Stimulated activated CD4-positive, alpha-beta T cell treated with anti-CD3 and anti-CD28 coated beads, TNF-alpha, amount 100 ng/mL, for 48 hours (primary cell): ENCODE measurements around the gene C9orf152.
A peak's percentile ranks its signal among the peaks of the same experiment; 100 is the strongest.
"Not testable (repeated sequence)": the region's sequence is repeated elsewhere in the genome, so short reads cannot be mapped to it uniquely, and the experiment has no call there.

ENCODE experiments used
- DNase-seq, 3 donors: peaks; one replicate each; pipeline ENCODE4 v3.0.0-alpha.2; 2020; ENCODE audit warnings: low read depth in 3 of 3

Gene C9orf152, protein sequence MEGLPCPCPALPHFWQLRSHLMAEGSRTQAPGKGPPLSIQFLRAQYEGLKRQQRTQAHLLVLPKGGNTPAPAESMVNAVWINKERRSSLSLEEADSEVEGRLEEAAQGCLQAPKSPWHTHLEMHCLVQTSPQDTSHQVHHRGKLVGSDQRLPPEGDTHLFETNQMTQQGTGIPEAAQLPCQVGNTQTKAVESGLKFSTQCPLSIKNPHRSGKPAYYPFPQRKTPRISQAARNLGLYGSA

GRCh38 chr9:110208031-110208430 lies at the start of gene C9orf152:
Gene C9orf152, minus strand, starts transcription at chr9:110208159. Its CDS starts 580 bp downstream, at chr9:110207579.
- no peak for DNase-seq

GRCh38 chr9:110257097-110257841 lies 49.3 kb upstream of the C9orf152 start:
- peak in 1 of 3 donors; percentile 4 for DNase-seq

- DNase-seq = peak; percentile 74 to 90 (median 80)
Observed at GRCh38 chr9:110256380-110257096, 48.6 kb upstream of the C9orf152 start, which contains the start of gene TXN. Gene TXN, minus strand, starts transcription at chr9:110256507. Its CDS starts 72 bp downstream, at chr9:110256435.

DNA sequence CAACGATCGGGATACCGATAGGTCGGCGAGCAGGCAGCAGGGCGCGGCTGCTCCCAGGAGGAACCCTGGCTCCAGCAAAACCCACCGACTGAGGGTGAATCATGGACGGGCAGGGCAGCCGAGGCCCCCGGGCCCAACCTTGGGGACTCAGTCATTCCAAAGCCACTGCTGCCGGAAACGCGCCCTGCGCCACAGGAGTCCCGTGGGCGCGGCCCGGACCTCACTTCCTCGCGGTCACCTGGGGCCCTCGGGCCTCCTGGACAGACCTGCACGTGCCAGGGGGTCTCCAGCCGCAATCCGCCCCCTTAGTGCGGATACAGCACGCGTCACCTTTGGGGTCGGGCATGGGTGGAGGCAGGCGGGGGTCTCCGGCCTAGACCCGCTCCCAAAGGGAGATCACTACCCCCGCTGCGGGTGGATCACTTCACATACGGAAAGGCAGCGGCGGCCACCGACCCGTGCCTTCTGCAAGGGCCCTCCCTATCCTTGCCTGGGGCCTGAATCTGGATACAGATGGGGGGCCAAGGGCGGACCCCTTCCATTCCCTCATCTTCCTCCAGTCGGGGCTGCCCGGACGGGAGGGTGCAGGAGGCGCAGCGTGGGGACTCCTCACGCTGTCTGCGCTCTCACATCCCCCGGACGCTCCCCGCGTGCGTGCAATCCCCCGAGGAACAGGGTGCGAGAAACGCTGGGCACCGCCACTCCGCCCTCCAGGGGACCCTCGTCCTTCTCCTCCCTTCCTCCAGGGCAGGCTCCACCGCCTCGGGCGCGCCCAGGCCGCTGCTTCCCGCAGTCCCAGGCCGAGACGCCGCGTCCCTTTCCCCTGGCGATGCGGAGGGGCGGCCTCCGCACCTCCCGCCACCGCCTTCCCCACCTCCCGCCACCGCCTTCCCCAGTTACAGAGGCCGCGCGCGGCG lies 47.8 kb upstream of the C9orf152 start:
- DNase-seq = peak; percentile 35 to 56 (median 43)

GRCh38 chr9:110255034-110255462 lies 47.1 kb upstream of the C9orf152 start:
- DNase-seq = no peak

- DNase-seq = no peak
Observed at GRCh38 chr9:110254500-110254899, 46.5 kb upstream of the C9orf152 start.

- DNase-seq = no peak
Observed at GRCh38 chr9:110252509-110253139, 44.7 kb upstream of the C9orf152 start.

DNA sequence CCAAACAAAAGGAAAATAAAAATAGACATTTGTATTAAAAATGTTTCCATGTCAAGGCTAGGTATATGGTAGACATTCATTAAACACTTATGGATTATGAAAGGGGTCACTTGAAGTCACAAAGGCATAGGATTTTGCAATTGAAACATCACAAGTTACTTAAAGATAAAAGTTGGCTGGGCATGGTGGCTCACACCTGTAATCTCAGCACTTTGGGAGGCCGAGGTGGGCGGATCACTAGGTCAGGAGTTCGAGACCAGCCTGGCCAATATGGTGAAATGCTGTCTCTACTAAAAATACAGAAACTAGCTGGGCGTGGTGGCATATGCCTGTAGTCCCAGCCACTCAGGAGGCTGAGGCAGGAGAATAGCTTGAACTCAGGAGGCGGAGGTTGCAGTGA lies 43.8 kb upstream of the C9orf152 start:
- not testable (repeated sequence) for DNase-seq

GRCh38 chr9:110251212-110251611 lies 43.3 kb upstream of the C9orf152 start:
- DNase-seq = no peak

- DNase-seq = no peak
Observed at GRCh38 chr9:110249603-110250002, 41.6 kb upstream of the C9orf152 start.

- no peak for DNase-seq
Observed at GRCh38 chr9:110248361-110248760, 40.4 kb upstream of the C9orf152 start.

DNA sequence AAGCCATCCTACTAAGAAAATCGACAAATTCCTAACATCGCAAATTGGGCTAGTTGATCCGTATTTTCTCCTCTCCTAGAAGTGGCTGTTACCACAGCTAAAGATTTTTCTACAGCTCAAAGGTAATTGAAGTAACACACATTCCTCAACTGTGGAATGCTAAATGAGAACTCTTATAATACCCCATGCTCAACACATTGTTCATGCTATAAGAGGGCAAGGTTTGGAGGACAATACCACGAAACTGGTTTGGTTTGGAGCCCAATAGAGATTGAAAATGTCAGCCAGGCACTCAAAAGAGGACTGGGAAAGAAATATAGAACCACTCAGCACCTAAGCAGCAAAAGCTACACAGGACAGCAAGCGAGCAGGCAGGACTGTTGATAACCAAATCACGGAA lies 38.3 kb upstream of the C9orf152 start:
- DNase-seq = no peak

- no peak for DNase-seq
Observed at GRCh38 chr9:110244616-110245015, 36.7 kb upstream of the C9orf152 start.

- DNase-seq = no peak
Observed at GRCh38 chr9:110241858-110242321, 33.9 kb upstream of the C9orf152 start.

DNA sequence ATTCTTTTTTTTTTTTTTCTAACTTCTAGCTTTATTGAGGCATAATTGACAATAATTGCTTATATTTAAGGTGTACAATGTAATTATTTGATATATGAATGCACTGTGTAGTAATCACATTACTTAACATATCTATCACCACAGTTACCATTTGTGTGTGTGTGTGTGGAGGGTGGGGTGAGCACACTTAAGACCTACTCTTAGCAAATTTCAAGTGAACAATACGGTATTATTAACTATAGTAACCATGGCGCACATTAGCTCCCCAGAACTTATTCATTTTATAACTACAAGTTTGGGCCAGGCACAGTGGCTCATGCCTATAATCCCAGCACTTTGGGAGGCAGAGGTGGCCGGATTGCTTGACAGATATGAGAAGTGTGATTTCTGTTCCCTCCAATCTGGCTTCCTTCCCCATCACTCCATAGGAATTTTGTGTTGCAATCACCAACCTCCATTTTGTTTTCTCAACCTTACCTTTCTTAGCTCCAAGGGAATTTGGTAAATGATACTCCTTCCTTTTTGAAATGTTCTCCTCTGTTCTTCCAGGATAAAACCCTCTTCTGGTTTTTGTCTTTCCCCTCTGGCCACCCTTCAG lies 33.4 kb upstream of the C9orf152 start:
- DNase-seq = no peak

- DNase-seq = no peak
Observed at GRCh38 chr9:110240198-110240597, 32.2 kb upstream of the C9orf152 start.

DNA sequence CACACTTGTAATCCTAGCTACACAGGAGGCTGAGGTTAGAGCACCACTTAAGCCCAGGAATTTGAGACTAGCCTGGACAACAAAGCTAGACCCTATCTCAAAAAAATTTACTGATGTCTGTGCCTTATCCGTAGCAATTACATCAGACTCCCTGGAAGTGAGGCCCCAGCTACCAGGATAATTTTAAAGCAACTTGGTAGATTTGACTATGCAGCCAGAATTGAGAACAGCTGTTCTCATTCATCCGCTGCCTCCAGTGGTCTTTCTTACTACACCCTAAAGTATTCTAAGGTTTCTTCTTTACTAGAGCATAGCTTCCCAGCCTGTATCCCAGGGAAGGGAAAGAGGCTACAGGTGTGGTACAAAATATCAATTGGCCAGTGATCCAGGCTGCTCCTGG lies 20.4 kb upstream of the C9orf152 start:
- DNase-seq = no peak

DNA sequence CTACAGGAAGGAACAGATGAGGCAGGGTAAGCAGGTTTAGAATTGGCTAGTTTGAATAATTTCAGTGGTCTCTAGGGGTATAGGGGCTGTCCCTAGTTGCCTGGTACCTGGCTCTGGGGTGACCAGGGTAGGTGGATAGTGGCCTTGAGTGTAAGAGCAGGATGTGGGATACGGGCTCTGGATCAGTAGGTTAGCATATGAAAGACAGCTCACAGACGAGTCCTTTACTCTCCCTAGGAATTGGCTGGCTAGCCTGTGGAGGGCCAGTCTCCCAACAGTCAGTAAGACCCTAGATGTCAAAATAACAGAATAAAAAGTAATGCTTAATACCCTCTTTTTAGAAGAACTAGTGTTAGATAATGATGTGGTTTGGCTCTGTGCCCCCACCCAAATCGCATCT lies 16.6 kb upstream of the C9orf152 start:
- DNase-seq = no peak

DNA sequence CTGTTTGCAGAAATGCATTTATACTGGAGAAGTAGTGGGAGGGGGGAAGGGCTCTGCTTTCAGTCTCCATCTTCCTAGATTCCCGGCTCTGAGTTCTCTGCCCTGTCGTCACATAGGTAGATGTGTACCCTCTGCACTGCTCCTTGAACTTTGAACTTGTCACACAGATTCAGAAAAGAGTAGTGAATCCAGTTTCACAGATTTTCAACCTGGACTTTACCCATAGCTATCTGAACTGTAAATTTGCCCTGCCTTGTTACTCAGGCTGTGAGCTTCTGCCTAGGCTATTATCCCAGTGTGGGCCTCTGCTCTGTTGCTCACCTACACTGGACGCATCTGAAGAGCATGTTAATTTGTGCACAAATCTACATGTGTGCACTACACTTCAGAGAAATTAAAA lies 12.8 kb upstream of the C9orf152 start:
- no peak for DNase-seq

DNA sequence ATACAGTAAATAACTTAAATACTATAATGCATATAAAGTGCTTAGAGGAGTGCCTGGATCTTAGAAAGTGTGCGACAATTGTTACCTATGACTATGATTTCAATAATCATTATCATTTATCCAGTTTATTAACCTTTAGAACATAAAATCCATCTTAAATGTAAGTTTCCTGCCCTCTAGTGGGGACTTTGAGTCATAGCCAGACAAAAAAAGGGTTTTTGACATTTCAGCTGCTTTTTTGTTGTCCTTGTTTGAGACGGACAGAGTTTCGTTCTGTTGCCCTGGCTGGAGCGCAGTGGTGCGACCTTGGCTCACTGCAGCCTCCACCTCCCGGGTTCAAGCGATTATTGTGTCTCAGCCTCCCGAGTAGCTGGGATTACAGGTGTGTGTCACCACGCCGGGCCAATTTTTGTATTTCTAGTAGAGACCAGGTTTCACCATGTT lies 9.7 kb upstream of the C9orf152 start:
- no peak for DNase-seq
